G401 (cell line): Measurements from ENCODE around the gene RIN1. TPM values are rescaled to one million over a fixed set of nuclear protein-coding genes. Genes with fewer than 3 reads are reported as not detected.

ENCODE experiments used
- DNase-seq: peaks from one replicate; pipeline ENCODE4 v3.0.0-alpha.2; 2015; ENCODE audit warnings: low spot score
- in situ Hi-C: cut with HindIII; loops from 2 replicates; pipeline ENCODE4 v1.10.0; 2016; ENCODE audit warnings: low sequenced_read_pairs, mixed read lengths
- total RNA-seq: library from RNA; depleted of rRNA; stranded (reverse); fragments of >200 nt; shearing (Covaris generic); gene quantifications from 2 replicates; pipeline ENCODE4 v1.2.3, GENCODE V29; 2014

Gene RIN1
- total RNA-seq, 1 experiment from 2014 or later: 46.6 TPM

GRCh38 chr11:66337103-66337899 lies 1.1 kb upstream of the RIN1 start:
- in situ Hi-C loops: no loop called here
- no peak for DNase-seq

GRCh38 chr11:66335531-66336233 lies 552 bp downstream of the RIN1 start:
- in situ Hi-C loops: no loop called here
- peak; percentile 49 for DNase-seq

- in situ Hi-C loops: no loop called here
- DNase-seq: no peak
Observed at GRCh38 chr11:66334605-66335442, 1.4 kb downstream of the RIN1 start.

- in situ Hi-C loops: no loop called here
Observed at GRCh38 chr11:66333896-66334604, 2.2 kb downstream of the RIN1 start.

GRCh38 chr11:66333220-66333877 lies 2.9 kb downstream of the RIN1 start:
- DNase-seq: no peak
- in situ Hi-C loops: no loop called here

More at GRCh38 chr11:66333896-66334604, 2.2 kb downstream of the RIN1 start:
- DNase-seq: peak; percentile 53

- no peak for DNase-seq
- in situ Hi-C loops: no loop called here
Observed at GRCh38 chr11:66332371-66333219, 3.6 kb downstream of the RIN1 start.

GRCh38 chr11:66331542-66332370 lies 4.5 kb downstream of the RIN1 start:
- DNase-seq: no peak
- in situ Hi-C loops: no loop called here

GRCh38 chr11:66330931-66331330 lies 5.3 kb downstream of the RIN1 start:
- no peak for DNase-seq
- in situ Hi-C loops: no loop called here

GRCh38 chr11:66329165-66329673 lies 7.0 kb downstream of the RIN1 start:
- no peak for DNase-seq
- in situ Hi-C loops: no loop called here

- peak; percentile 80 for DNase-seq
- in situ Hi-C loops: no loop called here
Observed at GRCh38 chr11:66328302-66329144, 7.7 kb downstream of the RIN1 start.

GRCh38 chr11:66328031-66328301 lies 8.3 kb downstream of the RIN1 start:
- DNase-seq: no peak
- in situ Hi-C loops: no loop called here

GRCh38 chr11:66327171-66328030 lies 8.8 kb downstream of the RIN1 start:
- in situ Hi-C loops: no loop called here

GRCh38 chr11:66326261-66327111 lies 9.7 kb downstream of the RIN1 start:
- in situ Hi-C loops: no loop called here
- no peak for DNase-seq

More at GRCh38 chr11:66327171-66328030, 8.8 kb downstream of the RIN1 start:
- DNase-seq: no peak

- in situ Hi-C loops: no loop called here
- DNase-seq: no peak
Observed at GRCh38 chr11:66325263-66325671, 11.0 kb downstream of the RIN1 start.
